Stimulated activated CD4-positive, alpha-beta T cell treated with anti-CD3 and anti-CD28 coated beads, Interleukin-1b, Interleukin-23, amount 100 ng/mL, for 24 hours (primary cell): ENCODE data around the gene HLA-DRA.
"Not testable (repeated sequence)": the region's sequence is repeated elsewhere in the genome, so short reads cannot be mapped to it uniquely, and the experiment has no call there.

Experiments used
- DNase-seq, 4 experiments: peaks; one replicate each; pipeline ENCODE4 v3.0.0-alpha.2; 2020; ENCODE audit warnings: low read depth in 4 of 4, low spot score in 1 of 4

HLA-DRA gene

GRCh38 chr6:32430179-32430578 lies 9.5 kb upstream of the HLA-DRA start:
- no peak for DNase-seq

DNA sequence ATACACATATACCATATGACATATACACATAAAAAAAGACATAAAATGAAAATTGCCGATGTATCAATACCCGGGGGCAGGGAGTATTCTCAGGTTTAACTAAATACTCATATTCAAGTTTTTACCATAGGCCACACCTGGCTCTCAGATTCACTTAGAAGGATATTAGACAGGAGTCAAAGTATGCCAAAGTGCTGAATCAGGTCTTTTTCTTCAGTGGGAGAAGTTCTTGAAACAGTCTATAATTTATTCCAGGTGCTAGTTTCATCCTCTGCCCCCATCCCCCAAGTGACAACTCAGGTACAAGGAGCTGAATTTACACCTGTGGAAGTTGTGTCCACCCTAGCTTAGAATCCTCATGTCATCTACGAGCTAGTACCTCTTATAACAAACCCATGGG lies 8.5 kb upstream of the HLA-DRA start:
- DNase-seq = no peak

- DNase-seq = no peak
These were observed 7.6 kb upstream of the HLA-DRA start for GRCh38 chr6:32432050-32432450.

GRCh38 chr6:32433950-32434349 lies 5.7 kb upstream of the HLA-DRA start:
- DNase-seq = not testable (repeated sequence)

- DNase-seq = no peak
These were observed 3.5 kb upstream of the HLA-DRA start for GRCh38 chr6:32436186-32436585.

- no peak for DNase-seq
These were observed 2.5 kb upstream of the HLA-DRA start for GRCh38 chr6:32436995-32437836.

GRCh38 chr6:32439139-32439538 lies 548 bp upstream of the HLA-DRA start:
- no peak for DNase-seq

- no peak for DNase-seq
These were observed 2.6 kb downstream of the HLA-DRA start for GRCh38 chr6:32442243-32442667.

- no peak for DNase-seq
These were observed 3.4 kb downstream of the HLA-DRA start for GRCh38 chr6:32442977-32443552.

- no peak for DNase-seq
These were observed 4.7 kb downstream of the HLA-DRA start for GRCh38 chr6:32444433-32444832.

DNA sequence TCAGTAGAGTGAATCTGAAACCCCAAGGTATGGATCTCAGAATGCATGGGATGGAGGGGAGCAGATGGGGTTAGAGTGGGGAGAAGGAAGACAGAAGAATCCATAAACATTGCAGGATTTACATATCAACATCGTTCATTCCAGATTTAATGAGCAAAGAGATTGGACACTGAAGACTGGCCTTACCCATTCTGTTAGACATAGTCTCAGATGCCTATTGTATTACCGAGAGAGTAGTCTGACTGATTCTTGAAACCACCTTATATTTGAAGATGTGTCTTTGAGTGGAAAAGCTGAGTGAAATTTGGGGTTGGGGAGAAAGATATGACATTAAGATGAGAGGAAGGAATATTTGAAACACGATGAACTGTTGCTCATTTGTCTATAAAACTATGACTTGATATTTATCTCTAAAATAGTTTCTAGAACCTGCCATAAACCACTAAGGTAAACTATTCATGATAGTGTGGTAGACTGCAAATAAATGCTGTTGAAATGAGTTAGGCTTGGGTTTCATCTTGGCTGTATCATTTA lies 5.7 kb downstream of the HLA-DRA start:
- DNase-seq = no peak

DNA sequence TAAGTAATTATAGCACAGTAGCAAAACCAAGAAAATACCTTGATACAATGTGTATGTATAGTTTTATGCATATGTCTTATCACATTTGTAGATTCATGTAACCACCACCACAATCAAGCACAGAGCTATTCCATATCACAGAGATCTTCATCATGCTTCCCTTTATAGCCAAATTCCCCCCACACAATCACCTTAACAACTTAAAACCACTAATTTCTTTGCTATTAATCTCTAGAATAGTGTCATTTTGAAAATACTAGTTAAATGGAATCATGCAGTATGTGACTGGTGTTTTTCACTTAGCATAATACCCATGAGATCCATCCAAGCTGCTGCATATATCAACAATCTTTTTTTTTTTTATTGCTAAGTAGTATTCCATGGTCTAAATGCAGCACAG lies 8.2 kb downstream of the HLA-DRA start:
- no peak for DNase-seq

DNA sequence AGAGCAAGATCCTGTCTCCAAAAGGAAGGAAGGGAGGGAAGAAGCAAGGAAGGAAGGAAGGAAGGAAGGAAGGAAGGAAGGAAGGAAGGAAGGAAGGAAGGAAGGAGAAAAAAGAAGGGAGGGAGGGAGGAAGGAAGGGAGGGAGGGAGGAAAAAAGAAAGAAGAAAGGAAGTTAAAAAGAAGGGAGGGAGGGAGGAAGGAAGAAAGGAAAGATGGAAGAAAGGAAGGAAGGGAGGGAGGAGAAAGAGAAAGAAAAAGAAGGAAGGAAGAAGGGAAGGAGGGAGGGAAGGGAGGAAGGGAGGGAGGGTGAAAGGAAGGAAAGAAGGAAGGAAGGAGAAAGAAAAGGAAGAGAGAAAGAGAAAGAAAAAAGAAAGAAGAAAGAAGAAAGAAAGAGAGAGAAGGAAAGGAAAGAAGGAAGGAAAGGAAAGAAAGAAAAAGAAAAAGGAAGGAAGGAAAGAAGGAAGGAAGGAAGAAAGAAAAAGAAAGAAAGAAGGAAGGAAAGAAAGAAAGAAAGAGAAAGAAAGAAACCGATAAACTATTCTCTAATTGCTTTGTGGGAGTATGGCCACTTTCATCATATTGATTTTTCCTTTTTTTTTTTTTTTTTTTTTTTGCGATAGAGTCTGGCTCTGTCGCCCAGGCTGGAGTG lies 9.5 kb downstream of the HLA-DRA start:
- DNase-seq = no peak

DNA sequence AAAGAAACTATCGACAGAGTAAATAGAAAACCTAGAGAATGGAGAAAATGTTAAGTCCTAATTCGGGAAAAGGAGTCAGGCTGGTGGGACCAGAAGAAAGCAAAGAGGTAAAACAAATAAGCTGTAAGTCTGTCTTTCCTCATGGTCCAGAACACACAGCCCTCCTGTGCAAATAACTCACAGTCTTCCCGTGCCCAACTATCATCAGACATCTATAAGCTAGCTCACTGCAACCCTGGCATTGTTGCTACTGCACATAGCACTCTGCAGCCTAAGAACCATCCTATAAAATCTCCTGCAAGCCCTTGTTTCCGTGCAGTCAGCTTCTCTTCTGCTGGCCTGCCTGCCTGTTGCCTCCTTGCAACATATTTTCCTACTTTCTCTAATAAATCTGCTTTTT lies 17.4 kb downstream of the HLA-DRA start:
- DNase-seq = no peak

DNA sequence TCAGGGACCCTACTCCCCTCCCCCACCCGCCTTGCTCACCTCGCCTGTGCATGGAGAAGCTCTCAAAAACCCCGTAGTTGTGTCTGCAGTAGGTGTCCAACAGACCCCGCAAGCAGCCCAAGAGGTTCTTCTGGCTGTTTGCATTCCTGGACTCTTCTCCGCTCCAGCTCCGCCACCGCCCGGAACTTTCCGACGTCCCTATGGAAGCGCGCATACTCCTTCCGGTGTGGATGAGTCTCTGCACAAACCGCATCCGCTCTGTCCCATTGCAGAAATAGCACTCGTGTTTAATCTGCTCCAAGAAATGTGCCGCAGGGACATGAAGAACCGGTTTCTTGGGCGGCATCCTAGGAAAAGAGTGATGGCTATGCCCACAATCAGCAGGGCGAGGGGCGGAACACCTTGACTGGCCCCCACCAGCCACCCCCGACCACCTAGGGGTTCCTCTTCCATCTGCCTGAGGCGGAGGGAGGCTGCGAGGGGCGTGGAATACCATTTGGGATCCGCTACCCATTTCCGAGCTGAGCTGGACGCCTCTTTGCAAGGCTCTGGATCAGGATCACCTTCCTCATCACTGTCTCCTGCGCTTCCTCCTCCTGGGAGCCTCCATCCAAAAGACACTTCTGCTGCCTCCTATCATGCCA lies 20.2 kb downstream of the HLA-DRA start:
- no peak for DNase-seq

GRCh38 chr6:32460528-32460927 lies 20.8 kb downstream of the HLA-DRA start:
- no peak for DNase-seq

- DNase-seq = no peak
These were observed 21.8 kb downstream of the HLA-DRA start for GRCh38 chr6:32461493-32461892.

DNA sequence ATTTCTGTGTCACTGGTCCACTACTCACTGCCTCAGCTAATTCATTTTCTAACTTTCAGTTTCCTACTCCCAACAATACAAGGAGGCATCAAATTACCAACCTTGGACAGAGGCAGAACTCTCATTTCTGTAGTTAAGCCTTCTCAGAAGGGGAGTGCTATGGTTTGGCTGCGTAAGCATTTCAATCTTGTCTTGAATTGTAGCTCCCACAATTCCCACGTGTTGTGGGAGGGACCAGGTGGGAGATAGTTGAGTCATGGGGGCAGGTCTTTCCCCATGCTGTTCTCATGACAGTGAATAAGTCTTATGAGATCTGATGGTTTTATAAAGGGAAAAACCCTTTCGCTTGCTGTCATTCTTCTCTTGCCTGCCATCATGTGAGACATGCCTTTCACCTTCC lies 22.9 kb downstream of the HLA-DRA start:
- DNase-seq = peak in 3 of 4 experiments; percentile 21 to 65 (median 22)

DNA sequence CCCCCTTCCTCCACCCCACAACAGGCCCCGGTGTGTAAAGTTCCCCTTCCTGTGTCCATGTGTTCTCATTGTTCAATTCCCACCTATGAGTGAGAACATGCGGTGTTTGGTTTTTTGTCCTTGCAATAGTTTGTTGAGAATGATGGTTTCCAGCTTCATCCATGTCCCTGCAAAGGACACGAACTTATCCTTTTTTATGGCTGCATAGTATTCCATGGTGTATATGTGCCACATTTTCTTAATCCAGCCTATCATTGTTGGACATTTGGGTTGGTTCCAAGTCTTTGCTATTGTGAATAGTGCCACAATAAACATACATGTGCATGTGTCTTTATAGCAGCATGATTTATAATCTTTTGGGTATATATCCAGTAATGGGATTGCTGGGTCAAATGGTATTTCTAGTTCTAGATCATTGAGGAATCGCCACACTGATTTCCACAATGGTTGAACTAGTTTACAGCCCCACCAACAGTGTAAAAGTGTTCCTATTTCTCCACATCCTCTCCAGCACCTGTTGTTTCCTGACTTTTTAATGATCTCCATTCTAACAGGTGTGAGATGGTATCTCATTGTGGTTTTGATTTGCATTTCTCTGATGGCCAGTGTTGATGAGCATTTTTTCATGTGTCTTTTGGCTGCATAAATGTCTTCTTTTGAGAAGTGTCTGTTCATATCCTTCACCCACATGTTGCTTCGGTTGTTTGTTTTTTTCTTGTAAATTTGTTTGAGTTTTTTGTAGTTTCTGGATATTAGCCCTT lies 28.2 kb downstream of the HLA-DRA start:
- DNase-seq = not testable (repeated sequence)

DNA sequence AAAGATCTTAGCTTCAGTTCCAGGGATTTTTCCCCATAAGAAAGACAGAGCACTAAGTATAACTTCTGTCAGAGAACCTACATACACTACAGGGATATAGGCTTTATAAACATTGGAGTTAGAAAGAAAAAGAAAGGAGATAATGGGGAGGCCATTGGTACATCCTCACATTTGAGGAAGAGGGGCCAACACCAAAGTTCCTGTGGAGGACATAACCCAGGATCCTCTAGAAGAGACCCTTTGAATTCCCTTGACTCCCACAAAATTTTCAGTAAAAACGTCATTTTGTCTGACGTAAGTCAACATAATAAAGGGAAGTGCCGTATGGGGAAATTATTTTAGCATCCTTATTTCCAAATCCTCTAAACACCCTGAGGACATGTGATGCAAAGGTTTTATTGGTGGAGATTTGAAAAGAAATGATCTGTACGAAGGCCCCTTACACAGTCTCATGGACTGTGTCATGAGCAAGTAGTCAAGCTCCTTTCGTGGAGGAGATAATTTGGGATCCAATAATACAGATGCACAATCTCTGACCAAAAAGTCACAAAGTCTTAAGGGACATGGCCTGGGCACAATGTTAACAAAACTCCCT lies 33.2 kb downstream of the HLA-DRA start:
- no peak for DNase-seq
